B cell (primary cell): ENCODE measurements around the gene OR52E2. TPM values are rescaled to one million over a fixed set of nuclear protein-coding genes. Genes with fewer than 3 reads are reported as not detected.

ENCODE experiments used
- ATAC-seq: fragments of 200-7000 bp; cut with Tn5 transposase; one replicate; pipeline ENCODE4 v1.10.0; 2021; ENCODE audit warnings: low read depth, mild to moderate bottlenecking, moderate number of reproducible peaks, moderate library complexity
- CTCF ChIA-PET: fragments of 350-600 bp; sonication (Branson Sonifier 250); formaldehyde crosslinking; loops from one replicate; lab custom pipeline; 2021; ENCODE audit warnings: antibody characterized with exemption, inconsistent platforms; lab: Charles Lee
- POLR2A ChIA-PET: fragments of 350-600 bp; sonication (Branson Sonifier 250); formaldehyde crosslinking; loops from one replicate; lab custom pipeline; 2021; ENCODE audit warnings: antibody characterized with exemption; lab: Charles Lee
- DNase-seq: peaks from one replicate; pipeline ENCODE4 v3.0.0; 2013
- H2AFZ ChIP-seq: 2 replicates; pipeline ENCODE4 v1.6.1; 2012; ENCODE audit warnings: mild to moderate bottlenecking, low read depth, low read length; ENCODE audit not compliant: insufficient read depth, poor library complexity, severe bottlenecking
- H3K27ac ChIP-seq, 2 donors: 1 replicate in 1 of 2; 2 replicates in 1 of 2; pipeline ENCODE4 v1.5.1; 2012 to 2013; ENCODE audit warnings: low read length in 2 of 2, mild to moderate bottlenecking in 2 of 2, moderate library complexity in 1 of 2
- H3K27me3 ChIP-seq, 4 experiments: fragments of 200-600 bp in 1 of 4; sonication (generic) in 1 of 4; replicated peaks in 1 of 4; 1 replicate in 2 of 4; 2 replicates in 2 of 4; pipeline versions ENCODE4 v1.6.1 to v1.7.0; 2013 to 2016; ENCODE audit warnings: low read length in 3 of 4, mild to moderate bottlenecking in 2 of 4, mixed read lengths in 1 of 4, moderate library complexity in 1 of 4; ENCODE audit not compliant: insufficient read depth in 4 of 4, control insufficient read depth in 3 of 4; ENCODE audit errors: control extremely low read depth in 1 of 4
- H3K36me3 ChIP-seq, 2 experiments: replicated peaks in 1 of 2; 1 replicate in 1 of 2; 2 replicates in 1 of 2; pipeline versions ENCODE4 v1.6.1 to v1.7.1; 2013; ENCODE audit warnings: low read length in 1 of 2; ENCODE audit not compliant: insufficient read depth in 2 of 2, control insufficient read depth in 1 of 2; ENCODE audit errors: control extremely low read depth in 1 of 2, extremely low read depth in 1 of 2
- H3K4me1 ChIP-seq, 2 donors: fragments of 200-600 bp in 1 of 2; sonication (generic) in 1 of 2; 1 replicate in 1 of 2; 2 replicates in 1 of 2; pipeline versions ENCODE4 v1.5.1 to v1.6.1; 2013 to 2017; ENCODE audit warnings: low read length in 2 of 2; ENCODE audit not compliant: control insufficient read depth in 2 of 2, insufficient read depth in 2 of 2
- H3K4me2 ChIP-seq: replicated peaks from 2 replicates; pipeline ENCODE3; 2012; ENCODE audit warnings: mild to moderate bottlenecking, low read depth, low read length; ENCODE audit not compliant: poor library complexity, severe bottlenecking
- H3K4me3 ChIP-seq, 5 experiments: fragments of 200-600 bp in 1 of 5; sonication (generic) in 1 of 5; 1 replicate in 3 of 5; 2 replicates in 2 of 5; pipeline versions ENCODE4 v1.5.1 to v1.7.0; 2011 to 2016; ENCODE audit warnings: low read length in 4 of 5, mild to moderate bottlenecking in 4 of 5, low read depth in 2 of 5, control low read depth in 1 of 5, moderate library complexity in 1 of 5; ENCODE audit not compliant: insufficient read depth in 1 of 5; ENCODE audit errors: control extremely low read depth in 1 of 5, extremely low read depth in 1 of 5
- H3K79me2 ChIP-seq: fragments of 200-600 bp; sonication (generic); one replicate; pipeline ENCODE4 v1.6.0; 2016; ENCODE audit warnings: low read length; ENCODE audit not compliant: control insufficient read depth, insufficient read depth
- H3K9ac ChIP-seq: fragments of 200-600 bp; sonication (generic); 2 replicates; pipeline ENCODE4 v1.6.1; 2017; ENCODE audit warnings: mild to moderate bottlenecking, low read length, moderate library complexity
- H3K9me3 ChIP-seq, 3 donors: one replicate each; pipeline versions ENCODE4 v1.6.1 to v1.7.1; 2013; ENCODE audit warnings: low read length in 2 of 3; ENCODE audit not compliant: control insufficient read depth in 2 of 3, insufficient read depth in 1 of 3; ENCODE audit errors: control extremely low read depth in 1 of 3
- H4K20me1 ChIP-seq: 2 replicates; pipeline ENCODE4 v1.6.0; 2012; ENCODE audit warnings: mild to moderate bottlenecking, low read length; ENCODE audit not compliant: insufficient read depth, control insufficient read depth, poor library complexity, severe bottlenecking
- H3K27ac Mint-ChIP-seq: one replicate; pipeline ENCODE4 v1.8.0; 2021; ENCODE audit warnings: mixed read lengths
- H3K27me3 Mint-ChIP-seq: one replicate; pipeline ENCODE4 v1.8.0; 2021; ENCODE audit warnings: mixed read lengths
- H3K4me1 Mint-ChIP-seq: one replicate; pipeline ENCODE4 v1.8.0; 2021; ENCODE audit warnings: mixed read lengths
- H3K4me3 Mint-ChIP-seq: one replicate; pipeline ENCODE4 v1.8.0; 2021; ENCODE audit warnings: mixed read lengths
- H3K9me3 Mint-ChIP-seq: one replicate; pipeline ENCODE4 v1.8.0; 2022; ENCODE audit warnings: mixed read lengths; ENCODE audit not compliant: insufficient read depth
- CTCF ChIP-seq: fragments of 200-600 bp; IDR thresholded peaks from one replicate; pipeline ENCODE4 v1.8.0; 2022; ENCODE audit warnings: antibody characterized with exemption, mild to moderate bottlenecking
- EZH2 ChIP-seq: IDR thresholded peaks from 2 replicates; pipeline ENCODE4 v1.6.1; 2012; ENCODE audit warnings: borderline replicate concordance, low read depth, mild to moderate bottlenecking, moderate library complexity, low read length; ENCODE audit not compliant: insufficient read depth, poor library complexity, severe bottlenecking
- WGBS: methylation state at CpG from one replicate; pipeline ENCODE4 v1.1.5; 2013; ENCODE audit warnings: missing lambda C conversion rate; ENCODE audit not compliant: insufficient coverage; 5-methylcytosine and 5-hydroxymethylcytosine counted together
- intact Hi-C: fragments of 100-400 bp; cut with micrococcal nuclease; formaldehyde crosslinking; loops from one replicate; pipeline ENCODE4 v1.10.0; 2022
- polyA plus RNA-seq: library from polyadenylated mRNA; depleted of rRNA; stranded (reverse); fragments of >200 nt; gene quantifications from 2 replicates; pipeline ENCODE4 v1.2.3, GENCODE V29; 2012
- total RNA-seq, 2 donors: library from RNA; stranded (reverse); fragments of 120-200 nt in 1 of 2; gene quantifications; 1 replicate in 1 of 2; 2 replicates in 1 of 2; pipeline versions ENCODE4 v1.2.3 to v1.2.4, GENCODE V29; 2013 to 2022

Gene OR52E2
- total and polyA plus RNA-seq, 2 donors (not counting 1 experiment from before 2014, with no cell fraction given): not detected

DNA sequence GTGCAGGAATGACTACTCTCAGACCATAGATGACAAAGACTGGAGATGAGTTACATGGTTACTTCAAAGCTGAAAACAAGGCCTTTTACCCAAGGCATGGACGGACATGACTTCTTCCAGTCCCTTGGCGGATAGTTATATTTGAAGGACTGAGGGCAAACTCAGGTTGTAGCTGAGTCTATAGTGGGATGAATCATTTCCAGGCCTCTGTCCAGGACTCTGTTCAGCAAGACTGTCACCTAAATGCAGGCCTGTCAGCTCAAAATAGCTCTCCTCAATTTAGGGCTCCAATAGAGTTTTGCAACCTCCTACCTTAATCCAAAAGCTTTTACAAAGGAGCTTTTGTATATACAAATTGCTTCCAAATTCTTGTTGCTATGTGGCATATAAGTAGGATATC lies 37.4 kb downstream of the OR52E2 start:
- H3K27me3 ChIP-seq: no peaks in the 10 kb centered on the region
- Mint-ChIP-seq H3K27ac (no peak overlapping the region), H3K27me3 (peaks cover 3% of the 10 kb centered on the region), H3K9me3 (peaks cover 16% of the 10 kb centered on the region), H3K4me1 (no peaks in the 10 kb centered on the region), H3K4me3 (no peak overlapping the region)
- no peak for DNase-seq
- no peak overlapping the region for H3K4me3 ChIP-seq
- ATAC-seq: no peak
- no peak overlapping the region for H3K4me2 ChIP-seq
- intact Hi-C loops: no loop called here
- no peaks in the 10 kb centered on the region for H4K20me1 ChIP-seq
- 95% methylated on average over 2 of the region's 2 CpGs for WGBS
- TF ChIP-seq EZH2 (no peak), CTCF (no peak)
- H3K9ac ChIP-seq: no peak overlapping the region
- ChIA-PET CTCF (no interaction called here), POLR2A (no interaction called here)
- H3K27ac ChIP-seq: no peak overlapping the region
- H2AFZ ChIP-seq: no peak overlapping the region
- H3K36me3 ChIP-seq: no peaks in the 10 kb centered on the region
- H3K9me3 ChIP-seq: peaks cover 4 to 26% (median 12%) of the 10 kb centered on the region in 3 donors
- H3K4me1 ChIP-seq: no peaks in the 10 kb centered on the region
- no peaks in the 10 kb centered on the region for H3K79me2 ChIP-seq

- no peak overlapping the region for H3K9ac ChIP-seq
- H3K4me3 ChIP-seq: no peak overlapping the region
- WGBS: 71% methylated on average over 1 of the region's 1 CpG
- H3K9me3 Mint-ChIP-seq: no peaks in the 10 kb centered on the region
- ATAC-seq: no peak
- H3K27me3 ChIP-seq: no peaks in the 10 kb centered on the region
- H3K9me3 ChIP-seq: no peaks in the 10 kb centered on the region
- no peak for DNase-seq
- H3K4me3 Mint-ChIP-seq: no peak overlapping the region
- H3K27me3 Mint-ChIP-seq: no peaks in the 10 kb centered on the region
- no peak overlapping the region for H3K4me2 ChIP-seq
- CTCF ChIA-PET: no interaction called here
- H3K79me2 ChIP-seq: no peaks in the 10 kb centered on the region
- no peak for TF ChIP-seq CTCF
- no peak for TF ChIP-seq EZH2
- H3K4me1 Mint-ChIP-seq: no peaks in the 10 kb centered on the region
- H3K36me3 ChIP-seq: no peaks in the 10 kb centered on the region
- H3K27ac Mint-ChIP-seq: no peak overlapping the region
- no peak overlapping the region for H3K27ac ChIP-seq
- H2AFZ ChIP-seq: no peak overlapping the region
- no peaks in the 10 kb centered on the region for H4K20me1 ChIP-seq
- intact Hi-C loops: no loop called here
- H3K4me1 ChIP-seq: no peaks in the 10 kb centered on the region
- POLR2A ChIA-PET: no interaction called here
Measured at GRCh38 chr11:5013012-5013411, 46.4 kb downstream of the OR52E2 start.
